HuH-7.5 (cell line): ENCODE results near the gene DOHH.
"Not testable (repeated sequence)": the region's sequence is repeated elsewhere in the genome, so short reads cannot be mapped to it uniquely, and the experiment has no call there.

ENCODE experiments used
- DNase-seq: peaks from one replicate; pipeline ENCODE4 v3.0.0; 2011; ENCODE audit warnings: low spot score

DOHH gene

DNA sequence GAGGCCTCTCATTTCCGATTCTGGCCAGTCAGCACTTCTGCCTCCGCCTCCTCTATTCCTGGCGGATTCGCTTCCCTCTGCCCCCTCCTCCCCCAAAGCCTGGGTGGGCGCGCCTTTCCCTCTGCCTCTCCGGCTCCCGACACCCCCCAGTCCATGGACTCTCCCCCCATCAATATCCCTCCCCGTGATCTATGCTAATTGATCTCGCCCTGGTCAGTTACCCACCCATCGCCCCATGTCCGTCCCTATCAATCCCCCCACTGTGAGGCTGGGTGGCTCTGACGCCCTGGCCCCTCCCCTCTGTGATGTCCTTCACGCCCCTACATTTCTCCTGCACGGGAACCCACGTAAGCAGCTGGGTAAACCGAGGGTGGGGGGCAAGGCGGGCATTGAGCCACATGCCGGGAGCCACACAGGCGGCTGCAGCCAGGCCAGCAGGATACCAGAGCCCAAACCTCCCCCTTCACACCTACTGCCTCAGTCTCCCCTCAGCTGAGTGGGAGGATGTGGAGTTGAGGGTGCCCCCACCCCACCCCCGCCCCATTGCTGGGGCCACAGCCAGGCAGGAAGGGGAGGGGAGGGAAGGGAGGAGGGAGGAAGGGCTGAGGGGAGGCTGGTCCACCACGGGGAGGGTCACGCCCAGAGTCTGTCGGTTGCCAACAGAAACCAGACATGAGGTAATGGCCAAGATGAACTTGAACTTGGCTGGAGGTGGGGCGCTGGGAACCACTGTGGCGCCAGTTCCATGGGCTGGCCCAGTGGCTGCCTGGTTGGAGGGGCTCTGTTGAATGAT lies 41.2 kb downstream of the DOHH start:
- peak; percentile 62 for DNase-seq

DNA sequence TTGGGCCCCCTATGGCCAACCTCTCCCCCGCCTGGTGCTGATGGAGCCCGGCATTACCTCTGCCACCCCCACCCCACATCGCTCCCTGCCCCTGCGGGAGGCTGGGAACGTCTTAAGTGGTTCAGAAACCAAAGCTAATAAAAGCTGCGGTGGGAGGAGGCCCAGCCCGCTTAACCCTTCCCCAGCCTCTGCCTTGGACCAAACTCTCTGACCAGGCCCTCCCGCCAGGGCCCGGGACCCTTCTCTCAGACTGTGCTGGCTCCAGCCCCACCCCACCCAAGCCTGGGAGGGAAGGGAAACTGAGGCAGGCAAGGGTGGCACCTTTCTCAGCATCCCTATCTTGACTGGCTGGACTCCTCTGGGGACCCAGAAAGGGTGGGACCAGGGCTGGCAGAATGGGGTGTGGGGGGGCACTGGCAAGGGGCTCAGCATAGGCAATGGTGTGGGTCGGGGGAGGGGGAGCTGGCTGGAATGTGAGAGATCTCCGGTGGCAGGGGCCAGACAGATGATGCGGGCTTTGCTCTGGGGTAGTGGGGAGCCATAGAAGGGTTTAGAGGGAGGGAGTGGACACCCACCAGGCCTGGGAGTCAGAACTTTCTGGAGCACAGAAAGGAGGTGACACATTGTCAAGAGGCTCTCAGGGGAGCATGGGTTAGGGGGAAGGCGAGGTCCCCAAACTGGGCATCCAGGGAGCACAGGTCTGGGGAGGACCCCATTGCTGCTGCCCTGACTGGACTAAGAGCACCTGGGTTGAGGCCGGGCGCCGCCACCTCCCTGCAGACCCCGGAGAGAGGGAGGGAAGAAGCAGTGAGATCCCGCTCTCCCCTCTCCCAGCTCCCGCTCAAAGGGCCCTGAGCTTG lies 42.0 kb downstream of the DOHH start:
- DNase-seq: no peak

GRCh38 chr19:3457528-3458228 lies 42.8 kb downstream of the DOHH start:
- no peak for DNase-seq

DNA sequence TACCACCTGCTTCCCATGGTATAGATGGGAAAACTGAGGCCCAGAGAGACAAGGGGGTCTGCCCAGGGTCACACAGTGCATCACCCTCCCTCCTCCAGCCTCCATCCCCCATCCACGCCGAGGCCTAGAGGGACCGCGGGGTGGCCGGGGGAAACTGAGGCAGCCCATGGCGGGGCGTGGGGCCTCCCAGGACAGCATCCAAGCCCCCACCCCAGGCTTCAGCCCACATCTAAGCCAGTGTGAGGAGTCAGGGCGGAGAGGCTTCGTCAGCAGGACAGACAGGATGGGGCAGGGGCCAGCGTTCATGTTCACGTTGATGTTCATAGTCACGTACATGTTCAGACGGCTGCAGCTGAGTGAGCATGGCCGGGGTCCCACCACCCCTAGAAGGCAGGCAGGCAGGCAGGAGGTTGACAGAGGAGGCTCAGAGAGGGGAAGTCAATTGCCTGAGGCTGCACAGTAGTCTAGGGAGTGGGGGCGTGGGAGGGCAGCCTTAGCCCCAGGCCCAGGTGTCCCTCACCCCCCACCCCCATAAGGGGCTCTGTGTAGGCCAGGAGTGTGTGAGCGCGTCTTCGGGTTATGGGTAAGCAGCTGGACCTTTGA lies 43.4 kb downstream of the DOHH start:
- no peak for DNase-seq

- DNase-seq: no peak
These were observed 44.4 kb downstream of the DOHH start for GRCh38 chr19:3455960-3456601.

DNA sequence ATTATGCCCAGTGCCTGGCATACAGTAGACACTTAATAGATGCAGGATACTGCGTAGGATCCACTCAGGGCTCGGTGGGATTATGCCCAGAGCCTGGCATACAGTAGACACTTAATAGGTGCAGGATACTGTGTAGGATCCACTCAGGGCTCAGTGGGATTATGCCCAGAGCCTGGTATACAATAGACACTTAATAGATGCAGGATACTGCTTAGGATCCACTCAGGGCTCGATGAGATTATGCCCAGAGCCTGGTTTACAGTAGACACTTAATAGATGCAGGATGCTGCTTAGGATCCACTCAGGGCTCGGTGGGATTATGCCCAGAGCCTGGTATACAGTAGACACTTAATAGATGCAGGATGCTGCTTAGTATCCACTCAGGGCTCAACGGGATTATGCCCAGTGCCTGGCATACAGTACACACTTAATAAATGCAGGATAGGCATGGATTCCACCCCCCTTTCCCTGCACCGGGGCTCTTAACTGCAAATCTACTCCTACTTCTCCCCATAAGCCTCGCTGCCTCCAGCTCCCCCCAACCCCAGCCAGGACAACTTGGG lies 45.0 kb downstream of the DOHH start:
- no peak for DNase-seq

DNA sequence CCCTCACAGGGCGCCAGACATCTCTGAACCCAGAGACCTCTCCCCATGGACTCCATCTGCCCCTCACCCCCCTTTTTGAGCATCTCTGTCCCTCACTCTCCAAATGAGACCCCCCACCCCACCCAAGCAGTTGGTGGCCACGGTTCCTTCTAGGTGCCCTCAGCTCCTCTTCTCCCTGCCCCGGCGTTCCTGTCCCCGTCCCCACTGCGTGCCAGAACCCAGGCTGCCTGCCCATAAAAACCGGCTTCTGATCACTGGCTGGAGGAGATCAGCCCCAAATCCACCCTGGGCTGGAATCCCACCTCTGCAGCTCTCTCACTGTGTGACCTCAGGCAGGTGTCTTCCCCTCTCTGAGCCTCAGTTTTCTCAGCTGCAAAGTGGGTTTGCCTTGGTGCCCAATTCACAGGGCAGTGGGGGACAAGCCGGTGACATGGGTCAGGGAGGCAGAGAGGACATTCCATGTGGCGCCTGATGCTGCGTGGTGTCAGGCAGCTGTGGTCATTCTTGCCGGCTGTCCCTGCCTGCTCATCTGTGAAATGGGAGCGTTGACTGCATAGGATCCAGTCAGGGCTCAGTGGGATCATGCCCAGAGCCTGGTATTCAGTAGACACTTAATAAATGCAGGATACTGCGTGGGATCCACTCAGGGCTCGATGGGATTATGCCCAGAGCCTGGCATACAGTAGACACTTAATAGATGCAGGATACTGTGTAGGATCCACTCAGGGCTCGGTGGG lies 45.6 kb downstream of the DOHH start:
- DNase-seq: no peak

- no peak for DNase-seq
These were observed 46.6 kb downstream of the DOHH start for GRCh38 chr19:3453840-3454239.

DNA sequence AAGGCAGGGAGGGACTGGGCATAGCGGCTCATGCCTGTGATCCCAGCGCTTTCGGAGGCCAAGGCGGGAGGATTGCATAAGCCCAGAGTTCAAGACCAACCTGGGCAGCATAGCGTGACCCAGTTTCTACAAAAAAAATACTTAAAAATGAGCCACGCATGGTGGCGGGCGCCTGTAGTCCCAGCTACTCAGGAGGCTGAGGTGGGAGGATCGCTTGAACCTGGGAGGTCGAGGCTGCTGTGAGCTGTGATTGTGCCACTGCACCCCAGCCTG lies 47.6 kb downstream of the DOHH start:
- DNase-seq: not testable (repeated sequence)

DNA sequence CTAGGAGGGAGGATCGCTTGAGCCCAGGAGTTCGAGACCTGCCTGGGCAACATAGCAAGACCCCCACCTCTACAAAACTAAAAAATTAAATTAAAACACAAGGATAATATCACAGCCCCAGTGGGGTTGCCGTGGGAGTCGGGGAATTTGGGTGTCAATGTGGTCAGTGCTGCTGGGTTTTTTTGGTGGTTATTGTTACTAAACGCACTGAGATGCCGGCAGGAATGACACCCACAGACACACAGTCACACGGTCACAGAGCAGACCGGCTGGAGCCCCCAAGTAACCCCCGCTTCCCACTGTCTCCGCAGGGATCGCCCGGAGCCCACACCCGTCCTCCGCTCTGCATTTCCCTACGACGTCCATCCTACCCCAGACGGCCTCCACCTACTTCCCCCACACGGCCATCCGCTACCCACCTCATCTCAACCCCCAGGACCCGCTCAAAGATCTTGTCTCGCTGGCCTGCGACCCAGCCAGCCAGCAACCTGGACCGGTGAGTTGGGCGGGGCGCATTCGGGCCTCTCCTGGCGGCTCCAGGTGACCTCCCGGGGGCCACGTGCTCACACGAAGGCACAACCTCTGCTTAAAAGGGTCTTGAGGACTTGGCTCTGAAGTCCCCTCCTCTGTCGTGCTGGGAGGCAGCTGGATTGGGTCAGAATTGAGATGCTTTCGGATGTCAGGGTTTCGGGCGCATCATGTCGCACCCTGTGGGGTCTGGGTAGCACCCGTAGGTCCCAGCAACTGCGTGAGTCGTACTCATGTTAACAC lies 48.1 kb downstream of the DOHH start:
- no peak for DNase-seq

DNA sequence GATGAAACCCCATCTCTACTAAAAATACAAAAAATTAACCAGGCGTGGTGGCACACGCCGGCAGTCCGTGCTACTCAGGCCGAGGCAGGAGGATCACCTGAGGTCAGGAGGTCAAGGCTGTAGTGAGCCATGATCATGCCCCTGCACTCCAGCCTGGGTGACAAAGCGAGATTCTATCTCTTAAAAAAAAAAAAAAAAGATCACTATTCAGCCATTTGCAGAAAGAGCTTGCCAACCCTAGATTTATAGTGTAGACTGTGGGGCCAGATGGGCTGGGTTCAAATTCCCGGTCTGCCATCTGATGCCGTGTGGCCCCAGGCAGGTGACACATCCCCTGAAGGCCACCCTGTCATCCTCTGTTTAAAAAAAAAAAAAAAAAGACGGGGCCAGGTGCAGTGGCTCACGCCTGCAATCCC lies 49.0 kb downstream of the DOHH start:
- no peak for DNase-seq

- DNase-seq: no peak
These were observed 49.6 kb downstream of the DOHH start for GRCh38 chr19:3450796-3451411.

- no peak for DNase-seq
These were observed 51.7 kb downstream of the DOHH start for GRCh38 chr19:3448616-3449334.

DNA sequence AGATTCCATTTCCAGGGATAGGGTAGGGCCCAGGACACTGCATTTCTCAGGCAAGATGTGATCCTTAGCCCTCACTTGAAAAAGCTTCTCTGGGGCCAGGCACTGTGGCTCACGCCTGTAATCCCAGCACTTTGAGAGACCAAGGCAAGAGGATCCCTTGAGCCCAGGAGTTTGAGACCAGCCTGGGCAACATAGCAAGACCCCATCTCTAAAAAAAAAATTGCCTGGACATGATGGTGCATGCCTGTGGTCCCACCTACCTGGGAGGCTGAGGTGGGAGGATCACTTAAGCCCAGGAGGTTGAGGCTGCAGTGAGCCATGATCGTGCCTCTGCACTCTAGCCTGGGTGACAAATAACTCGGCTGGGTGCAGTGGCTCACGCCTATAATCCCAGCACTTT lies 53.8 kb downstream of the DOHH start:
- not testable (repeated sequence) for DNase-seq

DNA sequence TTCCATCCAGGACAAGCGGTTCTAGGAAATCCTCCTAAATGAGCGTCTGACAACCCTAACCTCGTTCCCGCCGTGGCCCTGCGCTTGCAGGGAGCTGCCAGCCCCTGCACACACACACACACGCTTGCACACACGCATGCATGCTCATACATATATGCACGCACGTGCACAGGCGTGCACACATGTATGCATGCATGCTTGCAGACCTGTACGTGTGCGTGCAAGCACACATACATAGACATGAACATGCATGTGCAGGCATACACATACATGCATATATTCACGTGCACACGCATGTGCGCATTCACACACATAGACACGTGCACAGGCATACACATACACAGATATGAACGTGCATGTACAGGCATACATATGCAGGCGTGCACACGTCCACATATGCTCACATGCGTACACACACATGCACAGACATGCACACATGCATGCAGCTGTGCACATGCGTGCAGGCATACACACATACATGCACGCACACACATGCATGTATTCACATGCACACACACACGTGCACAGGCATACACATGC lies 55.7 kb downstream of the DOHH start:
- no peak for DNase-seq

DNA sequence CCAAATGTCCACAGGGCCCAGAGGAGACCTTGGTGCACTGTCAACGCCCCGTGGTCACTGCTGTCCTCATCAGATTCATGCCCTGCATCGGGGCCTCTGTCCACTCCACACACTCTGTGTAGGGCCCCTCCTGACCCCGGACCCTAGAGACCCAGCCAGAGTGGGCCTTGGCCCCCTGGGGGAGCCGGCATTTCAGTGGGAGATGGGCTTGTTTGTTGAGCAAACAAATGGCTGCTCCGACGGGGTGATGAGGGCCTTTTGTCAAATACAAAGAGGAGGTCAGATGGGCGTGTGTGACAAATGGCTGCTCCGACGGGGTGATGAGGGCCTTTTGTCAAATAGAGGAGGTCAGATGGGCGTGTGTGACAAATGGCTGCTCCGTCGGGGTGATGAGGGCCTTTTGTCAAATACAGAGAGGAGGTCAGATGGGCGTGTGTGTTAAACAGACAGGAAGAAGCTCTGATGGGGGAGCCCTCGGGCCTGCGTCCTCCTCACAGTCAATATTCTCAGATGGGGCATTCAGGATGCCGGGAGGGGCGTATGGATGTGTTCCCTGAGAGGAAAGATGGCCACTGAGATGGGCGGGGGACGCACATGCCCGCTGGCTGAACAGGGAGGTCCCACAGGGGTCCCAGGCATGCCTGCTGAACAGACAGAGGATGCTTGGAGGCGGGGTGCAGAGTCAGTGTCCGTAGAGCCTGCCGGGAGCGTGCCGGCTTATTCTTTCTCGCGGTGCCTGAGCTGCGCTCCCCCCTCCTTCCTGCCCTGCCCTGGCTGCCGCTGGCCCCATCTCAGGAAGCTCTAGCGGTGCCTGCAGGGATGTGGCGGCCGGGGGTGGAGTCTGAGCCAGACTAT lies 56.4 kb downstream of the DOHH start:
- DNase-seq: no peak

GRCh38 chr19:3442487-3443071 lies 57.9 kb downstream of the DOHH start:
- DNase-seq: no peak

GRCh38 chr19:3441986-3442329 lies 58.5 kb downstream of the DOHH start:
- DNase-seq: no peak
